Esophagus squamous epithelium (tissue), 4 donors: ENCODE data around the gene PREP.

Experiments used
- CTCF ChIP-seq, 6 experiments: fragments of 450-650 bp in 4 of 6; fragments of 200-600 bp in 2 of 6; sonication (generic) in 2 of 6; IDR thresholded peaks; one replicate each; pipeline ENCODE4 v1.5.1; 2016 to 2019; ENCODE audit warnings: antibody characterized with exemption in 6 of 6, mild to moderate bottlenecking in 4 of 6, moderate library complexity in 4 of 6
- POLR2A ChIP-seq, 4 donors: fragments of 450-650 bp; IDR thresholded peaks; one replicate each; pipeline ENCODE4 v1.6.1; 2017; ENCODE audit warnings: antibody characterized with exemption in 4 of 4, mild to moderate bottlenecking in 4 of 4, moderate library complexity in 3 of 4

GRCh38 chr6:105313211-105313610 is 89.7 kb downstream of the PREP start:
- TF ChIP-seq CTCF (IDR thresholded peaks at IDR 0.05) (no peak), POLR2A (IDR thresholded peaks at IDR 0.05) (no peak)
